22Rv1 (cell line): ENCODE results near the gene EPN2.

Experiments
- CTCF ChIP-seq: fragments of 450-650 bp; IDR thresholded peaks from 2 replicates; pipeline ENCODE4 v1.5.1; 2017; ENCODE audit warnings: mild to moderate bottlenecking
- ZFX ChIP-seq: fragments of 450-650 bp; IDR thresholded peaks from 2 replicates; pipeline ENCODE4 v1.6.1; 2017; ENCODE audit warnings: antibody characterized with exemption, borderline replicate concordance

GRCh38 chr17:19374136-19374535 is 137.0 kb downstream of the EPN2 start:
- no peak for TF ChIP-seq CTCF
- TF ChIP-seq ZFX = no peak
